Erythroblast (primary cell): ENCODE measurements around the gene ZBP1.

Experiments
- DNase-seq, 2 experiments: peaks; one replicate each; lab custom pipeline; 2025; lab: John Stamatoyannopoulos, UW
- GATA1 ChIP-seq: IDR thresholded peaks from 2 replicates; pipeline ENCODE4 v1.6.1; 2011; ENCODE audit warnings: low read depth, mild to moderate bottlenecking, control low read depth, low read length, moderate library complexity
- POLR2A ChIP-seq: IDR thresholded peaks from 2 replicates; pipeline ENCODE4 v1.6.1; 2011; ENCODE audit warnings: mild to moderate bottlenecking, low read length

ZBP1 gene

GRCh38 chr20:57654363-57654997, 34.3 kb upstream of the ZBP1 start:
- TF ChIP-seq POLR2A (no peak), GATA1 (no peak)
- peak; percentile 40 to 67 for DNase-seq

- no peak for DNase-seq
- TF ChIP-seq POLR2A (no peak), GATA1 (no peak)
Observed at GRCh38 chr20:57653910-57654309, 33.7 kb upstream of the ZBP1 start.

GRCh38 chr20:57653546-57653900, 33.3 kb upstream of the ZBP1 start:
- no peak for DNase-seq
- TF ChIP-seq GATA1 (no peak), POLR2A (no peak)

GRCh38 chr20:57652606-57653545, 32.6 kb upstream of the ZBP1 start:
- DNase-seq = no peak
- TF ChIP-seq POLR2A (no peak), GATA1 (no peak)

- no peak for TF ChIP-seq GATA1
- no peak for TF ChIP-seq POLR2A
- no peak for DNase-seq
Observed at GRCh38 chr20:57651881-57652605, 31.8 kb upstream of the ZBP1 start.

- TF ChIP-seq POLR2A (no peak), GATA1 (no peak)
- no peak for DNase-seq
Observed at GRCh38 chr20:57650756-57651483, 30.7 kb upstream of the ZBP1 start.

- no peak for TF ChIP-seq POLR2A
- TF ChIP-seq GATA1 = no peak
- no peak for DNase-seq
Observed at GRCh38 chr20:57650266-57650665, 30.0 kb upstream of the ZBP1 start.

GRCh38 chr20:57649617-57650015, 29.4 kb upstream of the ZBP1 start:
- no peak for TF ChIP-seq POLR2A
- no peak for DNase-seq

- DNase-seq = no peak
- TF ChIP-seq GATA1 (no peak), POLR2A (no peak)
Observed at GRCh38 chr20:57648878-57649616, 28.8 kb upstream of the ZBP1 start.

GRCh38 chr20:57647933-57648785, 27.9 kb upstream of the ZBP1 start:
- no peak for TF ChIP-seq POLR2A
- TF ChIP-seq GATA1 = no peak
- no peak for DNase-seq

- TF ChIP-seq POLR2A (no peak), GATA1 (no peak)
- no peak for DNase-seq
Observed at GRCh38 chr20:57647006-57647932, 27.0 kb upstream of the ZBP1 start.
